HepG2 (cell line): ENCODE measurements around the gene RHOBTB1. TPM values are rescaled to one million over a fixed set of nuclear protein-coding genes. Genes with fewer than 3 reads are reported as not detected.
"Not testable (repeated sequence)": the region's sequence is repeated elsewhere in the genome, so short reads cannot be mapped to it uniquely, and the experiment has no call there.

Experiments used
- ATAC-seq: fragments of 200-7000 bp; cut with Tn5 transposase; 3 replicates; pipeline ENCODE4 v1.9.1; 2020; ENCODE audit warnings: mild to moderate bottlenecking, moderate library complexity
- BruUV-seq: library from RNA; stranded (reverse); fragments of 400-500 nt; replicated peaks from 2 replicates; lab custom pipeline; 2021; lab: Mats Ljungman, UMichigan
- CTCF ChIA-PET: fragments of 300-600 bp; formaldehyde crosslinking; extraction: SDS; loops from one replicate; lab custom pipeline; 2021; ENCODE audit warnings: low total read pairs, inconsistent platforms, low intra/inter-chr PET ratio; lab: Yijun Ruan, JAX
- POLR2A ChIA-PET: fragments of 350-600 bp; sonication (Branson Sonifier 250); formaldehyde crosslinking; loops from one replicate; lab custom pipeline; 2020; ENCODE audit warnings: antibody characterized with exemption, inconsistent platforms; lab: Yijun Ruan, JAX
- DNase-seq: peaks from one replicate; pipeline ENCODE4 v3.0.0-alpha.2; 2015; ENCODE audit warnings: low spot score
- FAIRE-seq: peaks from 3 replicates; lab custom pipeline; 2011; peaks lifted over from hg19 to GRCh38; lab: Jason Lieb, UNC
- H2AFZ ChIP-seq: one replicate; pipeline ENCODE4 v1.6.1; 2011; ENCODE audit warnings: low read length, inconsistent platforms
- H3K27ac ChIP-seq: fragments of 300-600 bp; 3 replicates; pipeline ENCODE4 v1.8.0; 2011; ENCODE audit warnings: mixed run types, mild to moderate bottlenecking, mixed read lengths, low read length, inconsistent platforms; ENCODE audit not compliant: insufficient read depth; ENCODE audit errors: extremely low read length
- H3K27me3 ChIP-seq, 2 experiments: fragments of 200-600 bp in 1 of 2; 2 replicates in 1 of 2; 3 replicates in 1 of 2; pipeline versions ENCODE4 v1.6.0 to v1.8.0; 2011; ENCODE audit warnings: low read length in 2 of 2, mild to moderate bottlenecking in 2 of 2, moderate library complexity in 2 of 2, inconsistent platforms in 1 of 2; ENCODE audit not compliant: insufficient read depth in 2 of 2, control insufficient read depth in 1 of 2
- H3K36me3 ChIP-seq, 2 experiments: fragments of 200-600 bp in 1 of 2; replicated peaks in 1 of 2; 2 replicates in 1 of 2; 3 replicates in 1 of 2; pipeline versions ENCODE4 v1.5.1 to v1.8.0; 2011; ENCODE audit warnings: low read length in 2 of 2, inconsistent platforms in 1 of 2; ENCODE audit not compliant: insufficient read depth in 2 of 2, control insufficient read depth in 1 of 2
- H3K4me1 ChIP-seq: 2 replicates; pipeline ENCODE4 v1.5.1; 2012; ENCODE audit warnings: low read length, inconsistent platforms; ENCODE audit not compliant: insufficient read depth
- H3K4me2 ChIP-seq: 2 replicates; pipeline ENCODE4 v1.6.0; 2011; ENCODE audit warnings: low read depth, low read length, inconsistent platforms
- H3K4me3 ChIP-seq, 3 experiments: fragments of 200-600 bp in 1 of 3; sonication (generic), shearing (Covaris generic) in 1 of 3; replicated peaks in 1 of 3; 2 replicates each; pipeline ENCODE4 v1.5.1; 2011 to 2016; ENCODE audit warnings: low read length in 3 of 3, inconsistent platforms in 2 of 3, low read depth in 2 of 3, mild to moderate bottlenecking in 2 of 3, control low read depth in 1 of 3, mixed read lengths in 1 of 3; ENCODE audit not compliant: insufficient read depth in 1 of 3
- H3K79me2 ChIP-seq: one replicate; pipeline ENCODE4 v1.6.1; 2011; ENCODE audit warnings: low read length, inconsistent platforms; ENCODE audit not compliant: insufficient read depth
- H3K9ac ChIP-seq: 2 replicates; pipeline ENCODE4 v1.6.0; 2011; ENCODE audit warnings: mild to moderate bottlenecking, low read depth, low read length, inconsistent platforms; ENCODE audit not compliant: insufficient read depth
- H3K9me3 ChIP-seq: 2 replicates; pipeline ENCODE4 v1.5.1; 2012; ENCODE audit warnings: mild to moderate bottlenecking, low read length
- H4K20me1 ChIP-seq: 2 replicates; pipeline ENCODE4 v1.6.0; 2011; ENCODE audit warnings: inconsistent platforms, mild to moderate bottlenecking, low read length, moderate library complexity; ENCODE audit not compliant: insufficient read depth
- GZF1 ChIP-seq: sonication (generic); formaldehyde crosslinking; IDR thresholded peaks from 2 replicates; pipeline ENCODE4 v1.5.1; 2020; ENCODE audit warnings: mild to moderate bottlenecking, missing genetic modification reagents
- HNRNPK ChIP-seq: fragments of 200-400 bp; formaldehyde crosslinking; IDR thresholded peaks from 2 replicates; pipeline ENCODE4 v1.6.1; 2018; ENCODE audit warnings: low read length, low read depth, moderate library complexity, mild to moderate bottlenecking; ENCODE audit not compliant: poor library complexity, severe bottlenecking
- KLF11 ChIP-seq: IDR thresholded peaks from 2 replicates; pipeline ENCODE4 v1.6.1; 2016; ENCODE audit warnings: missing compliant biosample characterization
- ZNF343 ChIP-seq: sonication (generic); formaldehyde crosslinking; IDR thresholded peaks from 2 replicates; pipeline ENCODE4 v1.4.0; 2020; ENCODE audit warnings: mild to moderate bottlenecking, missing genetic modification reagents
- ZNF781 ChIP-seq: sonication (generic); formaldehyde crosslinking; IDR thresholded peaks from 2 replicates; pipeline ENCODE4 v1.5.1; 2020; ENCODE audit warnings: borderline replicate concordance, mild to moderate bottlenecking, missing genetic modification reagents; ENCODE audit errors: not compliant biosample characterization
- WGBS: methylation state at CpG from one replicate; pipeline ENCODE4 v1.1.6; 2017; ENCODE audit warnings: low lambda C conversion rate; 5-methylcytosine and 5-hydroxymethylcytosine counted together
- in situ Hi-C: cut with HindIII; loops from 2 replicates; pipeline ENCODE4 v1.10.0; 2017; ENCODE audit warnings: low pct_unique_long_range_greater_than_20kb; ENCODE audit not compliant: extremely low pct_ligation_motif_present
- intact Hi-C: fragments of 100-400 bp; cut with micrococcal nuclease; formaldehyde crosslinking; loops from one replicate; pipeline ENCODE4 v1.10.0; 2022; ENCODE audit not compliant: unreplicated experiment
- polyA plus RNA-seq, 8 experiments: library from polyadenylated mRNA; depleted of rRNA in 3 of 8; stranded (reverse) in 7 of 8; unstranded in 1 of 8; fragments of >200 nt; fragmentation: Illumina TruSeq in 4 of 8; extraction: Trizol in 4 of 8; gene quantifications; 2 replicates each; pipeline versions ENCODE4 v1.2.1 to v1.2.3, GENCODE V29; 2011 to 2016; ENCODE audit warnings: low read depth in 4 of 8, missing spikeins in 1 of 8, mixed read lengths in 1 of 8; ENCODE audit not compliant: insufficient read depth in 1 of 8
- total RNA-seq, 5 experiments: library from RNA; depleted of rRNA; stranded (reverse); fragments of >200 nt; fragmentation: Illumina TruSeq; extraction: Trizol; gene quantifications; 2 replicates each; pipeline ENCODE4 v1.2.3, GENCODE V29; 2016; ENCODE audit warnings: low read depth in 1 of 5
- TF ChIP-seq, protein P1 (sequence below): sonication (generic); formaldehyde crosslinking; IDR thresholded peaks from 2 replicates; pipeline ENCODE4 v1.8.0; 2022; ENCODE audit warnings: missing genetic modification reagents, mild to moderate bottlenecking, inconsistent platforms, borderline replicate concordance

The RHOBTB1 gene
- total and polyA plus RNA-seq, 2 of the 13 experiments (the other 11 are each of a cell fraction or from before 2014, with no cell fraction given) = 18.8 to 59.5 TPM

DNA sequence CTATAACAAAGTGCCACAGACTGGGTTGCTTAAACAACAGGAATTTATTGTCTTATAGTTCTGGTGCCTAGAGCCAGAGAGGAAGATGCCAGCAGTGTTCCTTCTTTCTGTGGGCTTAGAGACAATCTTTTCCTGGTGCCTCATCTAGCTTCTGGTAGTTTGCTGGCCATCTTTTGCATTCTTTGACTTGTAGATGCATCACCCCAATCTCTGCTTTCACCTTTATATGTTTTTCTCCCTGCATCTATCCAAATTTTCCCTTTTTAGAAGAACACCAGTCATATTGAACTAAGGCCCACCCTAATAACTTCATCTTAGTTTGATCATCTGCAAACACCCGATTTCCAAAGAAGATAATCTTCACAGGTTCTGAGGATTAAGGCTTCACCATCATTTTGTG, 98.9 kb downstream of the RHOBTB1 start:
- Histone ChIP-seq H3K9ac (no peak overlapping the region), H3K4me1 (no peaks in the 10 kb centered on the region), H3K27ac (no peak overlapping the region), H4K20me1 (no peaks in the 10 kb centered on the region), H3K4me2 (no peak overlapping the region), H2AFZ (no peak overlapping the region), H3K4me3 (no peak overlapping the region), H3K79me2 (no peaks in the 10 kb centered on the region), H3K36me3 (no peaks in the 10 kb centered on the region), H3K9me3 (no peaks in the 10 kb centered on the region), H3K27me3 (no peaks in the 10 kb centered on the region)
- no peak for ATAC-seq
- DNase-seq = no peak
- in situ Hi-C loops (no loop called here), intact Hi-C loops (no loop called here)
- no peak for FAIRE-seq
- TF ChIP-seq GZF1 = no peak
- no peak for TF ChIP-seq ZNF343 (CRISPR knock-in tag)
- TF ChIP-seq, protein P1, sequence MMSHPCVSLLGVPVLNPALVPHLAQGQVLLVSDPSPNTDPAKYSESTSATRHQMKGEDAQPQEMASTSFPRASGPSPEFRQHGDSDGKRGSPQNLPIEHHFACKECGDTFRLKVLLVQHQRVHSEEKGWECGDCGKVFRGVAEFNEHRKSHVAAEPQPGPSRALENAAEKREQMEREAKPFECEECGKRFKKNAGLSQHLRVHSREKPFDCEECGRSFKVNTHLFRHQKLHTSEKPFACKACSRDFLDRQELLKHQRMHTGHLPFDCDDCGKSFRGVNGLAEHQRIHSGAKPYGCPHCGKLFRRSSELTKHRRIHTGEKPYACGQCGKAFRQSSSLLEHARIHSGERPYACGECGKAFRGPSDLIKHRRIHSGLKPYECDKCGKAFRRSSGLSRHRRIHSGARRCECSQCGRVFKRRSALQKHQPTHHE (CRISPR knock-in tag) = no peak
- TF ChIP-seq KLF11 (CRISPR knock-in tag) = no peak
- BruUV-seq = no TSS peak
- ChIA-PET POLR2A (no interaction called here), CTCF (no interaction called here)
- 0% methylated on average over 1 of the region's 1 CpG for WGBS

DNA sequence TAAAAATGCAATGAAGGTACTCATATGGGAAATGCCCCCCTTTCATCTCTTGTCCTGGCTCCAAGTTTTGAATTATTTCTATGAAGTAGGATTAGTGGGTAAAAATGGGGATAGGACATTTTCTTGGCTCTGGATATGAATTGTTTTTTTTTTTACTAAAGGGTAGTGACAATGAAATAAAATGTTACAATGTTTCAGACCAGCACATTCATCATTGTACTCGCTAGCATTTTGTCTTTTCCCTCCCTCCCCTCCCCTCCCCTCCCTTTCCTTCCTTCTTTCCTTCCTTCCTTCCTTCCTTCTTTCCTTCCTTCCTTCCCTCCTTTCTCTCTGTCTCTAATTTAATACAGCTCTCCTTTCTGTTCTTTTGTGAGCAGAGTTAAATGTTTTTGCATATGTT, 101.3 kb downstream of the RHOBTB1 start:
- no peak overlapping the region for H3K27ac ChIP-seq
- BruUV-seq = no TSS peak
- 9% methylated on average over 1 of the region's 1 CpG for WGBS
- H3K27me3 ChIP-seq = no peaks in the 10 kb centered on the region
- no peaks in the 10 kb centered on the region for H4K20me1 ChIP-seq
- CTCF ChIA-PET = no interaction called here
- H3K79me2 ChIP-seq = no peaks in the 10 kb centered on the region
- DNase-seq (no peak), ATAC-seq (no peak), FAIRE-seq (no peak)
- intact Hi-C loops (no loop called here), in situ Hi-C loops (no loop called here)
- no peak overlapping the region for H2AFZ ChIP-seq
- no peaks in the 10 kb centered on the region for H3K4me1 ChIP-seq
- H3K4me3 ChIP-seq = no peak overlapping the region
- no peak overlapping the region for H3K9ac ChIP-seq
- H3K36me3 ChIP-seq = no peaks in the 10 kb centered on the region
- no peak overlapping the region for H3K4me2 ChIP-seq
- TF ChIP-seq HNRNPK (peak; percentile 83), ZNF781 (CRISPR knock-in tag) (no peak)
- POLR2A ChIA-PET = no interaction called here
- no peaks in the 10 kb centered on the region for H3K9me3 ChIP-seq

DNA sequence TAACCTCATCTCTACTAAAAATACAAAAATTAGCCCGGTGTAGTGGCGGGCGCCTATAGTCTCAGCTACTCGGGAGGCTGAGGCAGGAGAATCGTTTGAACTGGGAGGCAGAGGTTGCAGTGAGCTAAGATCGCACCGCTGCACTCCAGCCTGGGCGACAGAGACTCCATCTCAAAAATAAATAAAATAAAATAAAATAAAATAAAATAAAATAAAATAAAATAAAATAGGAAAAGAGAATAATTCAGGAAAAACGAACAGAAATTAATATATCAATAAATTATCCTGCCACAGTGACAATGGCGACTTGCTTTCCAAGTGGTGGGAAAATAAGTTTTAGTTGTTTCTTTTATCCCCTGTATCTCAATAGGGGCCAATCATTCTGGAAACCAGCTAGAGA, 102.8 kb downstream of the RHOBTB1 start:
- BruUV-seq, H3K79me2 ChIP-seq, ATAC-seq, H3K9ac ChIP-seq, H3K4me3 ChIP-seq, DNase-seq, H3K27ac ChIP-seq, H3K36me3 ChIP-seq, FAIRE-seq, CTCF ChIA-PET, in situ Hi-C loops, H3K4me1 ChIP-seq, H2AFZ ChIP-seq, H3K4me2 ChIP-seq, H4K20me1 ChIP-seq, H3K9me3 ChIP-seq, POLR2A ChIA-PET, H3K27me3 ChIP-seq, intact Hi-C loops: not testable (repeated sequence)
- WGBS = 75% methylated on average over 10 of the region's 10 CpGs
